Measurements from ENCODE around the gene CACUL1. TPM values are rescaled to one million over a fixed set of nuclear protein-coding genes. Genes with fewer than 3 reads are reported as not detected.

Gene CACUL1
- total and polyA plus RNA-seq, 4 donors, result 3.9 to 15.8 (median 13.1) TPM

- no peaks in the 10 kb centered on the region for H3K9me3 ChIP-seq (ENCODE audit: control insufficient read depth in 4 of 4, low read length in 3 of 4)
- no peaks in the 10 kb centered on the region for H3K27me3 ChIP-seq (ENCODE audit: control insufficient read depth in 4 of 4, insufficient read depth in 4 of 4, low read length in 3 of 4)
- H3K4me1 ChIP-seq (ENCODE audit: control insufficient read depth in 4 of 4, insufficient read depth in 4 of 4, low read length in 3 of 4), result peaks cover 0 to 3% (median 1%) of the 10 kb centered on the region in 4 donors
Observed at GRCh38 chr10:118694848-118695247, 59.9 kb downstream of the CACUL1 start.

More at GRCh38 chr10:118694848-118695247, 59.9 kb downstream of the CACUL1 start:
- Histone ChIP-seq H3K36me3 (ENCODE audit: control insufficient read depth in 4 of 4, insufficient read depth in 3 of 4, low read depth in 1 of 4, low read length in 3 of 4) (peaks cover 0 to 3% (median 2%) of the 10 kb centered on the region in 4 donors), H3K4me3 (ENCODE audit: low read depth in 1 of 3, low read length in 3 of 3) (no peak overlapping the region), H3K27ac (ENCODE audit: low read depth in 1 of 2, low read length in 2 of 2) (no peak overlapping the region), H3K9ac (ENCODE audit: low read depth in 1 of 2, low read length in 2 of 2) (no peak overlapping the region)
- DNase-seq (ENCODE audit: low spot score), result no peak
- TF ChIP-seq HNF4G (IDR thresholded peaks at IDR 0.05) (no peak), RXRA (IDR thresholded peaks at IDR 0.05) (peak in 1 of 2 donors; percentile 50), YY1 (IDR thresholded peaks at IDR 0.05) (no peak), RAD21 (IDR thresholded peaks at IDR 0.05) (no peak), HNF4A (conservative IDR thresholded peaks at IDR 0.05) (peak in 1 of 2 donors; percentile 37), GABPA (IDR thresholded peaks at IDR 0.05 in 1 of 2, conservative IDR thresholded peaks at IDR 0.05 in 1 of 2) (no peak), TAF1 (conservative IDR thresholded peaks at IDR 0.05) (no peak), NR2F2 (IDR thresholded peaks at IDR 0.05) (no peak), JUND (IDR thresholded peaks at IDR 0.05) (no peak), EGR1 (IDR thresholded peaks at IDR 0.05; ENCODE audit: low read depth in 2 of 2) (no peak), REST (IDR thresholded peaks at IDR 0.05) (no peak), FOXA1 (IDR thresholded peaks at IDR 0.05) (no peak), SP1 (IDR thresholded peaks at IDR 0.05) (no peak), ATF3 (IDR thresholded peaks at IDR 0.05) (no peak), CTCF (IDR thresholded peaks at IDR 0.05; ENCODE audit: low read depth, low read length, missing input control) (no peak), ZBTB33 (IDR thresholded peaks at IDR 0.05) (no peak), FOXA2 (IDR thresholded peaks at IDR 0.05) (peak; percentile 18), MAX (IDR thresholded peaks at IDR 0.05) (peak; percentile 24)

Data from liver (tissue), 9 donors.